Fibroblast of villous mesenchyme (primary cell): ENCODE results near the gene PRPF40A. TPM values are rescaled to one million over a fixed set of nuclear protein-coding genes. Genes with fewer than 3 reads are reported as not detected.

Experiments used
- DNase-seq: peaks from one replicate; pipeline ENCODE4 v3.0.0-alpha.2; 2010; ENCODE audit warnings: low read depth
- H3K4me3 ChIP-seq: 2 replicates; pipeline ENCODE4 v1.5.1; 2011; ENCODE audit warnings: low read depth, mild to moderate bottlenecking, low read length
- total RNA-seq: library from RNA; depleted of rRNA; stranded (reverse); fragments of >200 nt; gene quantifications from 2 replicates; pipeline ENCODE4 v1.2.3, GENCODE V29; 2012
- TF ChIP-seq, protein P1 (sequence below): IDR thresholded peaks from 2 replicates; pipeline ENCODE4 v1.5.1; 2012; ENCODE audit warnings: low read depth, mild to moderate bottlenecking, low read length; ENCODE audit not compliant: insufficient read depth

The PRPF40A gene
- total RNA-seq, 1 donor: 181 TPM

DNA sequence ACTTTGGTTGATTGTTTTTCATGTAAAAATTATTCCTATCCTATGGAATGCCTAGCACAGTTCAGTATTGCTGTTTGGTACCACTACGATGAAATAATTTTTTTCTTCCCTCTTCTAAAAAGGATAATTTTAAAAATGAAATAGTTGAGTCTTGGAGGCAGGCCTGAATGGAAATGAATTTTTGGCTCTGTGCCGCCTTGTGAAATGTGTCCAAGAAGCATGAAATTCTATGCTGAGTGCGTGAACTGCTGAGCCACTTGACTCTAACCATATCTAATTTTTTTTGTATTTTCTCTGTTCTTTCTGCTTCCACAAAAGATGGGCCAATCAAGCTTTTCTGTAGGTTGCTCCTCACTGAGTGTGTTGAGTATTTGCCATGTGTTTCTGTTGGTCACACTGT lies 95.0 kb downstream of the PRPF40A start:
- TF ChIP-seq, protein P1, sequence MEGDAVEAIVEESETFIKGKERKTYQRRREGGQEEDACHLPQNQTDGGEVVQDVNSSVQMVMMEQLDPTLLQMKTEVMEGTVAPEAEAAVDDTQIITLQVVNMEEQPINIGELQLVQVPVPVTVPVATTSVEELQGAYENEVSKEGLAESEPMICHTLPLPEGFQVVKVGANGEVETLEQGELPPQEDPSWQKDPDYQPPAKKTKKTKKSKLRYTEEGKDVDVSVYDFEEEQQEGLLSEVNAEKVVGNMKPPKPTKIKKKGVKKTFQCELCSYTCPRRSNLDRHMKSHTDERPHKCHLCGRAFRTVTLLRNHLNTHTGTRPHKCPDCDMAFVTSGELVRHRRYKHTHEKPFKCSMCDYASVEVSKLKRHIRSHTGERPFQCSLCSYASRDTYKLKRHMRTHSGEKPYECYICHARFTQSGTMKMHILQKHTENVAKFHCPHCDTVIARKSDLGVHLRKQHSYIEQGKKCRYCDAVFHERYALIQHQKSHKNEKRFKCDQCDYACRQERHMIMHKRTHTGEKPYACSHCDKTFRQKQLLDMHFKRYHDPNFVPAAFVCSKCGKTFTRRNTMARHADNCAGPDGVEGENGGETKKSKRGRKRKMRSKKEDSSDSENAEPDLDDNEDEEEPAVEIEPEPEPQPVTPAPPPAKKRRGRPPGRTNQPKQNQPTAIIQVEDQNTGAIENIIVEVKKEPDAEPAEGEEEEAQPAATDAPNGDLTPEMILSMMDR: no peak
- no peak for DNase-seq

DNA sequence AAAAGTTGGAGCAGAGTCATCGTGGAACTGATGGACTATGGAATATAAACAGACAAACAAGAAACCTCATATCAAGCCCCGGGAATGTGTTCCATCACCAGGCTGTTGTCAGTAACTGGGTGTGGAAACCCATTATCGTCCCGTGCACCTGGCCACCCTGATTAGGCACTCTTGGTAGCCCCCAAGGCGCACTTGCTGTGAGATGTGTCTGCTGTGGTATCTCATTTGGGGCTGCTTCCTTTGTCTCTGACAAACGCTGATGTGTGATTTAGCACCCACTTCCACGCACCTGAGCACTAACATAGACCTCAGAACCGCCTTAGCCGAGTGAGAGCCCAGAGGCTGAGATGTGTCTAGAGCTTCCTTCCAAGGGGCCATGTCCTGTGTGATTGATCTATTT lies 96.3 kb downstream of the PRPF40A start:
- no peak for DNase-seq
- TF ChIP-seq, protein P1: no peak
- no peak overlapping the region for H3K4me3 ChIP-seq

More for the DNA sequence above, 95.0 kb downstream of the PRPF40A start:
- H3K4me3 ChIP-seq: no peak overlapping the region

DNA sequence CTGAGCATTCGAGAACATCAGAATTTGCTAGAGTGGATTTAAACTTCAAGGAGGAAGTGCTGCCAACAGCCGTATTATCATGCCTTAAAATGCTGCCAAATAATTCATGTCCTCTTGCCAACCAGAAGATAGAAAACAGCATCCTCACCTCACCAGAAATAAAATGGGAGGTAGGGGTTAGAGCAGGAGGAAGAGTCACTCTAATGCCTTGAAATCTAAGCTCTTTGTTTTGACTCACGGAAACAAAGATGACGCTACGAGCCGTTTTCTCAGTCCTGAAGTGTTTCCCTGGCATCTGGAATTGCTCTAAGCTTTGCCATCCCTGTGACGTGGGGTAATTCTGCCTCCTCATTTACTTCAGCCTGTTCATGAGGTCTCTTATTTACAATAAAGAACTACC lies 97.1 kb downstream of the PRPF40A start:
- TF ChIP-seq, protein P1: no peak
- no peak for DNase-seq
- no peak overlapping the region for H3K4me3 ChIP-seq

- no peak overlapping the region for H3K4me3 ChIP-seq
- TF ChIP-seq, protein P1: no peak
These were observed 99.1 kb downstream of the PRPF40A start for GRCh38 chr2:152618193-152618564.

GRCh38 chr2:152617456-152618192 lies 99.6 kb downstream of the PRPF40A start:
- TF ChIP-seq, protein P1: no peak
- no peak overlapping the region for H3K4me3 ChIP-seq
- DNase-seq: no peak

More at GRCh38 chr2:152618193-152618564, 99.1 kb downstream of the PRPF40A start:
- DNase-seq: no peak

DNA sequence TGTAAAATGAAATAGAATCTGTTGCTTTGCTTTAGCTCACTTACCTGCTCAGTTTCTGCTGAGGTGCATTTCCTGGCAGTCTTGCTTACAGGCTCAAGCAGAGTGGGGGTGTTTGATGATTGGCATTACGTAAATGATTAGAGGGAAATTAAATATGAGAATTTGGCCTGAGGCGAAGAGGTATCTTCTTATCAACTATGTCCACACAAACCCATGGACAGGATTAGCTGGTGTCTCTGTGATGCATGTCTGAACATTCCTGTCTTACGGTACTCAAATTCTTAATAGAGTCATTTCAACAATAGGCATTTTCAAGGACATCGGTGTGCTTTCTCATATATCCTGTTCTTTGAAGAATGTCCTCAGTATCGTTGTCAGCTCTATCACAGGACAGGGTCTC lies 102.1 kb downstream of the PRPF40A start:
- DNase-seq: no peak
- TF ChIP-seq, protein P1: no peak
- no peak overlapping the region for H3K4me3 ChIP-seq

GRCh38 chr2:152613235-152613634 lies 104.0 kb downstream of the PRPF40A start:
- no peak for DNase-seq
- no peak overlapping the region for H3K4me3 ChIP-seq
- TF ChIP-seq, protein P1: no peak
